ENCODE results near the gene ALDH2. TPM values are rescaled to one million over a fixed set of nuclear protein-coding genes. Genes with fewer than 3 reads are reported as not detected.

The ALDH2 gene
- polyA plus RNA-seq, 1 of the 3 experiments (the other 2 are of a cell fraction) = 67.5 TPM

GRCh38 chr12:111827907-111828306, 61.2 kb downstream of the ALDH2 start:
- POLR2A ChIA-PET = no interaction called here

GRCh38 chr12:111828338-111828979, 61.7 kb downstream of the ALDH2 start:
- CTCF ChIA-PET = interaction anchor here (0.7 kb wide), 1 partner anchor 76 kb away, joined by 4 read pairs; no protein-coding TSS in a partner anchor
- WGBS (ENCODE audit: low lambda C conversion rate) = 58% methylated on average over 7 of the region's 8 CpGs
- H3K79me2 ChIP-seq (ENCODE audit: insufficient read depth) = no peaks in the 10 kb centered on the region
- H3K9ac ChIP-seq = no peak overlapping the region
- no peak overlapping the region for H3K27ac ChIP-seq (ENCODE audit: low read depth in 2 of 2, low read length in 1 of 2)
- no peaks in the 10 kb centered on the region for H3K9me2 ChIP-seq
- H2AFZ ChIP-seq (ENCODE audit: low read depth) = no peak overlapping the region
- no peaks in the 10 kb centered on the region for H4K20me1 ChIP-seq (ENCODE audit: insufficient read depth)
- H3K4me3 ChIP-seq (ENCODE audit: low read depth in 2 of 2, low read length in 1 of 2) = no peak overlapping the region
- H3K4me2 ChIP-seq = no peak overlapping the region
- no peak for DNase-seq
- H3K27me3 ChIP-seq (ENCODE audit: insufficient read depth) = no peaks in the 10 kb centered on the region
- no peaks in the 10 kb centered on the region for H3K9me3 ChIP-seq
- H3F3A ChIP-seq (replicated peaks; ENCODE audit: insufficient read depth) = no peaks in the 10 kb centered on the region
- H3K36me3 ChIP-seq (replicated peaks in 1 of 2; ENCODE audit: control insufficient read depth in 1 of 2, insufficient read depth in 2 of 2, low read length in 1 of 2) = no peaks in the 10 kb centered on the region
- POLR2A ChIA-PET = no interaction called here
- no peaks in the 10 kb centered on the region for H3K4me1 ChIP-seq (ENCODE audit: control insufficient read depth in 1 of 2, insufficient read depth in 2 of 2, low read depth in 1 of 2, low read length in 1 of 2)
- TF ChIP-seq CHD2 (IDR thresholded peaks at IDR 0.05; ENCODE audit: low read length, partially characterized antibody) = no peak
- TF ChIP-seq POLR2AphosphoS5 (IDR thresholded peaks at IDR 0.05; ENCODE audit: low read depth, low read length) = no peak
- no peak for TF ChIP-seq TAF1 (IDR thresholded peaks at IDR 0.05; ENCODE audit: borderline replicate concordance, low read depth, low read length)
- TF ChIP-seq FOXM1 (IDR thresholded peaks at IDR 0.05; ENCODE audit: low read depth) = no peak
- no peak for TF ChIP-seq MXI1 (IDR thresholded peaks at IDR 0.05; ENCODE audit: low read depth, low read length)
- no peak for TF ChIP-seq TCF12 (IDR thresholded peaks at IDR 0.05)
- no peak for TF ChIP-seq USF2 (IDR thresholded peaks at IDR 0.05; ENCODE audit: borderline replicate concordance, low read depth, low read length)
- TF ChIP-seq ELF1 (IDR thresholded peaks at IDR 0.05) = no peak
- TF ChIP-seq EZH2phosphoT487 (IDR thresholded peaks at IDR 0.05; ENCODE audit: borderline replicate concordance, low read depth) = no peak
- no peak for TF ChIP-seq GATA2 (CRISPR knock-in tag; IDR thresholded peaks at IDR 0.05)
- TF ChIP-seq GABPA (IDR thresholded peaks at IDR 0.05; ENCODE audit: low read depth) = no peak
- TF ChIP-seq TEAD4 (IDR thresholded peaks at IDR 0.05; ENCODE audit: borderline replicate concordance, insufficient read depth) = no peak
- TF ChIP-seq JUND (IDR thresholded peaks at IDR 0.05) = no peak

More at GRCh38 chr12:111827907-111828306, 61.2 kb downstream of the ALDH2 start:
- H3K79me2 ChIP-seq (ENCODE audit: insufficient read depth) = no peaks in the 10 kb centered on the region
- no peaks in the 10 kb centered on the region for H3K27me3 ChIP-seq (ENCODE audit: insufficient read depth)
- CTCF ChIA-PET = interaction anchor here (0.7 kb wide), 1 partner anchor 75 kb away, joined by 4 read pairs; no protein-coding TSS in a partner anchor
- TF ChIP-seq REST (IDR thresholded peaks at IDR 0.05; ENCODE audit: low read depth, low read length) (no peak), SMC3 (IDR thresholded peaks at IDR 0.05; ENCODE audit: low read depth, low read length) (no peak), IRF3 (IDR thresholded peaks at IDR 0.05; ENCODE audit: low read depth, low read length) (no peak), FOXJ3 (CRISPR knock-in tag; IDR thresholded peaks at IDR 0.05) (no peak), EZH2phosphoT487 (IDR thresholded peaks at IDR 0.05; ENCODE audit: borderline replicate concordance, low read depth) (no peak)
- H2AFZ ChIP-seq (ENCODE audit: low read depth) = no peak overlapping the region
- H3K4me2 ChIP-seq = no peak overlapping the region
- DNase-seq = no peak
- no peaks in the 10 kb centered on the region for H3K4me1 ChIP-seq (ENCODE audit: control insufficient read depth in 1 of 2, insufficient read depth in 2 of 2, low read depth in 1 of 2, low read length in 1 of 2)
- H3K9me3 ChIP-seq = no peaks in the 10 kb centered on the region
- 73% methylated on average over 4 of the region's 4 CpGs for WGBS (ENCODE audit: low lambda C conversion rate)
- no peak overlapping the region for H3K4me3 ChIP-seq (ENCODE audit: low read depth in 2 of 2, low read length in 1 of 2)
- no peaks in the 10 kb centered on the region for H3F3A ChIP-seq (replicated peaks; ENCODE audit: insufficient read depth)
- no peak overlapping the region for H3K9ac ChIP-seq
- H3K9me2 ChIP-seq = no peaks in the 10 kb centered on the region
- H4K20me1 ChIP-seq (ENCODE audit: insufficient read depth) = no peaks in the 10 kb centered on the region
- H3K36me3 ChIP-seq (replicated peaks in 1 of 2; ENCODE audit: control insufficient read depth in 1 of 2, insufficient read depth in 2 of 2, low read length in 1 of 2) = no peaks in the 10 kb centered on the region
- no peak overlapping the region for H3K27ac ChIP-seq (ENCODE audit: low read depth in 2 of 2, low read length in 1 of 2)
